NOMO-1 treated with DMSO at 0.1 percent for 48 hours (cell line): ENCODE results near the gene BEND4.
"Not testable (repeated sequence)": the region's sequence is repeated elsewhere in the genome, so short reads cannot be mapped to it uniquely, and the experiment has no call there.

Experiments
- DNase-seq: peaks from one replicate; lab custom pipeline; 2025; ENCODE audit not compliant: unreplicated experiment; lab: John Stamatoyannopoulos, UW

Gene BEND4

DNA sequence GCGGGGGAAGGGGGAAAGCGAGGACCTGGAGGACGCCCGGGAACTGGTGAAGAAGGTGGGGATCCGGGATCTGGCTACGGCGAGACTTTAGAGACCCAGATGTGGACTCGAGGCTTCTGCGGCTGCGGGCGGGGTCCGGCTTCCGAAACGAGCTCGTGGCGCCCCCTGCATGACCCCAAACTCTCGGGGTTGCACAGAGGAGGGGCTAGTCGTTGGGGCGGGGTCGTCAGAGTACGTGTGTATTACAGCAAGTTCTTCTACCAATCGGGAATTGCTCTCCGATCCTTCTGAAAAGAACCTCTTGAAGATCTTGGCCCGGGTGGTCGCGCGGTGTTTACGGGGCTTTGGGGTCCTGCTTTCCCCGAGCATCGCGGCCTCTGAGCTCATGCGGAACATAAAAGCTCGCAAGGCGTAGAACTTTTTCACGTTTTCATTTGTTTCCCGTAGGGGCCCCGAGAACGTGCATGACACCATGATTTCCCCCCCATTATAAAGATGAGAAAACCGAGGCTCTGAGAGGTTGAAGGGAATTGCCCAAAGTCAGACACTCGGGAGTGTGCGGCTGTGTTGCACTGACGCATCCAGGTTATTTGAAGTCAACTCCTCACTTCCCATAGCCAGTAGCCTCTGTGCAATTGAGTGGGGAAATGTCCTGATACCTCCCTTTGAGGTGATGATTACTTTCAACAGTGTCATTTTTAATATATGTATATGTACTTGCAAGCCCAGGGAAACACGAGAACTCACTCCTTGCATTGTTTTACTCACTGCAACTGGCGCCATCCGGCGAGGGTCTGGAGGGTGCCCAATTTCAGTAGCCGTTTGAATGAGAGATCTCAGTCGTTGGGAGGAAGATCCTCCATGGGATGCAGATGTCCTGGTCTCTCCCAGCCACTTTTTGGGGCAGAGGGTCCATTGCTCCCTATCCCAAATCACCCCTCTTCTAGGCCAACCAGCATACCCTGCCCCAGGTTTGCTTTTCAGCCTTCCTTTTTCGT is at the start of gene BEND4:
Gene BEND4 (minus strand): TSS at position 149 of the 998 bp plus-strand sequence. CDS start 512 bp downstream, outside the sequence.
- no peak for DNase-seq

DNA sequence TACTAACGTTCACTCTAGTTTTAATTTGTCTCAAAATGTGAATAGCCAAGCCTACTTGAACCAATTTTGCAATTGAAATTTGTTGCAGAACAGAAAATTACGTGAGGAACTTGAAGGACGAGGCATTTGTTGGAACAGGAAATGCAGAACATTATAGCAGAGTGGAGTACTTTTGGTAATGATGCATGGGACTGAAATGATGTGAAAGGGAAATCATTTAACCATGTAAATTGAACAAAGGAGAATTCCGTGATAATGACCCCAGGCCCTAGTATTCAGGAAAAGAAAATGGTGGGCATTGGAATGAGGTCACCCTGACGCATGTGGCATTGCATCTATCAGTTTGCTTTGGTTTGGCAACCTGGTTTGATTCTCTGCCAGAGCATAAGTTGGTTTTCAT is 44.9 kb upstream of the BEND4 start:
- DNase-seq = no peak

DNA sequence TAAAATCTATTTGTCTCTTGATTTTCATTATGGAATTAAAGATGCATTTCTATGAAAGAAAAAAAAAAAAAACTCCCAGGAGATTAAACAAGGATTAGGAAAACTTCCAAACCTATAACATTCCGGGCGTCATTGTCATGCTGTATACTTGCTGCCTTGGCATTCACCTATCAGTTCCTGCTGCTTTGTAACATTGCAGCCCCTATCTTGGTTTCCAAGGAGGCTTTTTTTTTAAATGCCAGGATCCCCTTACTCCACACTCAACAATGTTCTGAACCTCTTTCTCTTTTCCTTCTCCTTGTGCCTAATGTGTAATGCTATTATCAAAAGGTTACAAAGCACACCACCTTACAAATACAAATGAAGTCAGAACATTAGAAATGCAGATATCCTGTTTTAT is 20.5 kb upstream of the BEND4 start:
- DNase-seq = no peak

DNA sequence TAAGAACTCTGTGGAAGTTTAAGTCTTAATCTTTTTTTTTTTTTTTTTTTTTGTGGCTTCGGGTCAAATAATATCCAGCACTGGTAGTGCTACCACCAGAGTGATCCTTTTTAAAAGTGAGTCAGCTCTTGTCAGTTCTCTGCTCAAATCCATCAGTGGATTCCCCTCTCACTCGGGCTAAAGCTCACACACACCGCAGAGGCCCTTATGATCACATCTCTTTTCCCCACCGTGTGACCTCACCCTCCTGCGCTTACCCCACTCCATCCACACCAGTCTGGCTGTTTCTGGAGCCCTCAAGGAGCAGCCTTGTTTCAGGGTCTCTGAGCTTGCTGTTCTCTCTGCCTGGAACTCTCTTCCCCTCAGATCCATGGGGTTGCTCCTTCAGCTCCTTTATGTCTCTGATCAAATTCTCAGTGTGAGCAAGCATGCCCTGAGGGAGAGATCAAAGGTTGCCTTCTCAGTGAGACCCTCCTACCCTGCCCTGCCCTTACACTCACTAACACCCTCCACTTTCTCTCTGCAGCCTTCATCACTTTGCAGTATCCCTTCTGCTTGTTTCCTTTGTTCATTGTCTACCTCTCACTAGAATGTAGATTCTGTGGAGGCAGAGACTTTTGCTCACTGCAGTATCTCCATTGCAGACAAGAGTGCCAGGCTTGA is 19.8 kb upstream of the BEND4 start:
- DNase-seq = no peak

DNA sequence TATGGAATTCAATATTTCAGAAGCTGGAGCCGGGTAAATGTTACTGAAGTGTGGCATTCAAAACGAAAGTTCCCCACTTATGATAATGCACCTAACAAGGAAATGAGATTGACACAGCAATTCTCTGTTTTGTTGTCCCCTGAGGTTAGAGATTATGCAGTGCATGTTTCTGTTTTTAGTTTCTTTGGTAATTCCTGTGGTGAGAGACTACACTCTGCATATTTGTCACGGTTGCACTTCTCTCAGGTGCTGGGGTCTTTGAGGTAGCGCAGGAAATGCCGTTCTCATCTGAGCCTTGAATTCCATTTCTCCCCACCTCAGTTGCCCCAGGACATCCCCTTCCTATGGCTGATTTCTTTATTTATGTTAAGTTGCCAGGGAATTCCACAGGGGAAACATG is 15.3 kb upstream of the BEND4 start:
- DNase-seq = no peak

DNA sequence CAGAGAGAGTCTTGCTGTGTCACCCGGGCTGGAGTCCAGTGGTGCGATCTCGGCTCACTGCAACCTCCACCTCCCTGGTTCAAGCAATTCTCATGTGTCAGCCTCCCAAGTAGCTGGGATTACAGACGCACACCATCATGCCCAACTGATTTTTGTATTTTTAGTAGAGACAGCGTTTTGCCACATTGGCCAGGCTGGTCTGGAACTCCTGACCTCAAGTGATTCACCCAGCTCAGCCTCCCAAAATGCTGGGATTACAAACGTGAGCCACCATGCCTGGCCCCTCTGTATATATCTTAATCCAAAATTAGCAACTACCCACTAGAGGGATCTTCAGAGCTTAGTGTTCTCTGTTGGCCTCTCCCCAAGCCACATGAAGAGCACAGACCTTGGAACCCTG is 13.7 kb upstream of the BEND4 start:
- not testable (repeated sequence) for DNase-seq

DNA sequence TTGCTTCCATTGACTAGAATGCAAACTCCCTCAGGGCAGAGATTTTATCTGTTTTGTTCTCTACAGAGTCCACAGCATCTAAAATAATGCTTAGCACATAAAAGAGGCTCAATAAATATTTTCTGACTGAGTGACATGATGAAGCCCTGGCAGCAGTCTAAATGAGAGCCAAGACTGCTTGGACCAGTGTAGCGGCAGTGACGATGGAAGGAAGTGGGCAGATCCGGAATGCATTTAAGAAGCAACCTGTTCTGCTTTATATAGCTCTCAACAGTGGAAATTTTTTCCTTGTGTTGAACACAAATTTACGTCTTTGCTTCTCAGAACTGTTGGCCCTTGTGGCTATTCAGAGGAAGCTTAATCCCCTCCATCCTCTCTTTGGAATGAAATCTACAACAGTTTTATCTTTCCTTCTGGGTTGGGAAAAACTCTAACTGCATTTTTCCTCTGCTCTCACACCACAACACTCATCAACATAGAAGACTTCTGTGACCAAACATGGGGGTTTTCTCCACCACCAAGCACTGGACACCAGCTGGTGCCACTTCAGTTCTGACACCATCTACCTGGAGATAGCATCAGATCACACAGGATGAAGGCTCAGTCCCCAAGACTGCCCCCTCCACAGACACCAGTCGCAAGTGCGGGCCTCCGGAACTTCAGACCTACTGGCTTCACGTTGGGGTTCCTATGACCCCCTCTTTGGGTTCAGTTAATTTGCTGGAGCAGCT is 7.0 kb upstream of the BEND4 start:
- no peak for DNase-seq

DNA sequence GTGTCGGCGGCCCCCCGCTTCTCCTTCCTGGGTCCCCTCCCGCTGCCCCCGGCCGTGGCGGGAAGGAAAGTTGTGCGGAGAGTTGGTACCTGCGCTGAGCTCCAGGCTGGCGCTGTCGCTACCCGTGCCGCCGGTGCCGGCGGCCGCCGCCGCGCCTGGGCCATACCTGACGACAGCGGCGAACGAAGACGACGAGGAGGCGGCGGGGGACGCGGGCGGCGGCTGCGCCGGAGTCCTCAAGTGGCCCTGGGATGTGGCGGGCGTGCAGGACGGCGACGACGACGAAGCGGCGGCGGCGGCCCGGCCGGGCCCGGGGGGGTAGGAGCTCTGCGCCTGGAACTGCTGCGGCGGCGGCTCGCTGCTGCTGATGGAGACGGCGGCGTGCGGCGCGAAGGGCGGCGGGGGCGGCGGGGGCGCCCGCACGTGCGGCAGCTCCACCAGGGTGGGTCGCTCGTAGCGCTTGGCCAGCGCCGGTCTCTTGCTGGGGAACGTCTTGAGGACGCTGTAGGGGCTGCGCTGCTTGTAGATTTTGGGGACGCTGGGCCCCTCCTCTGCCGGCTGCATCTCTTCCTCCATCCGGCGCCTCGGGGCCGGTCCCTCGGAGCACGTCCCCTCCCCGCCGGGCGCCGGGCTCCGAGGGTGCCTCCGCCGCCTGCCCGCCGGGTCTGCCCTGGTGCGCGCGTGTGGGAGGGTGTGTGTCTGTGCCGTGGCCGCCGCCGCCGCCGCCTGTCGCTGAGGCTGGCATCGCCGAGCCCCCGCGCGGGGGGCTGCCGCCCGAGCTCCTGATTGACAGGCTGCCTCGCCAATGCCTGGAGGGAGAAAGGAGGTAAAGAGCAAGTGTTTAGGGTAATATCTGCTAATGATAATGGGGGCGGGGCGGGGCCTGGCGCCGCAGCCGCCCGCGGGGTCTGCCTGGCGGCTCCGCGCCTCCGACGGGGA is 618 bp downstream of the BEND4 start:
- no peak for DNase-seq

DNA sequence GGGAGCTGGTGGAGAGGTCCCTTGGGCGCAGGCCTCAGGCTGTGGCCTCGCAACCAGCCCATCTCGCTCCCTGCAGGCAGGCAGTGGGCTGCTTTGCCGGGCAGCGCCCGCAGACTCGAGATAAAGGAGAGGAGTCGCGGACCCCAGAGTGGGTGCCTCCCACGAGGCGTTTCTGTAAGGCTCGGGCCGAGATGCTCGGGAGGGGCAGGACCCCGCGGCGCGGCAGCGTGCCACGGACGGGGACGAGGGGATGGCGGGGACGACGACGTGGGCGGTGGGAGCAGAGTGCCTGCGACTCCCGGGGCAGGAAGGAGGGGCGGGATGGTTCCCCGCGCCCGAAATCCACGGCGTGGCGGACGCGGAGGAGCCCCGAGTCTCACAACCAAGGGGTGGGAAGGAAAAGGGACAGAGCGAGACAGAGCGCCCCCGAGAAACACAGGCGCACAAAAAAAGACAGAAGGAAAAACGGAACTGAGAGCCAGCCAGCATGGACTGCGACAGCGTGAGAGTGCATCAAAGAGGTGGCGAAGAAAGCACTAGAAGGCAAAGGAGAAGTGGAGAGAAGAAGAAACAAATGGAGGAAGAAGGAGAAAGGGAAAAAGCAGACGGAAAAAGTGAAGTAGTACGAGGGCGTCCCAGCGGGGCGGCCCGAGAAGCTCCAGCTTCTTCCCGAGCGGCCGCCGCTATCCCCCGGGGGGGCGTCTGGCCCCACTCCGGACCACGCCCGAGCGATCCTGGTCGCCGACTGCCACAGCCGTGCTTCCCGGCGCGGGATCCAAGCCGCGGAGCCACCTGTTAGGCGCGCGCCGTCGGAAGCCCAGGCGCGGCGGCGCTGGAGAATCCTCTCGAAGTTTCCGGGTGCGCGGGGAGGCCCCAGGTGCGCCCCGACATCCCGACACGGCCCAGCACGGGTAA is 1.5 kb downstream of the BEND4 start:
- peak; percentile 1 for DNase-seq

DNA sequence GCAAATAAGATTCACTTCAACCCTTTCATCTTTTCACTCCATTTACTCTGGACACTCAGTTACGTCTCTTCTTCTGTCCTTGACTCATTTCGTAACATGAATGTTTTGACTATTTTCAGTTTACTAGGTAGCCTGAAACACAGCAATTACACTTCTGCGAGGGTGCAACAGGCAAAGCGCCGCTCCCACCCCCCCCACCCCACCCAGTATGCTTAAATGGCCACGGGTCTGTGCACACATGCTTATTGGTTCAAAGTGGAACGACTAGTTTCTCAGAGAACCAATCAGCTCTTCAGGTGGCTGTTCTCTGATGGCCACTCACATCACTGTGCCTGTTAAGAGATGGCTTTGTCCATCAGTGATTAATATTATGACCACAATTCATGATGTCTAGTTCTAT is 3.5 kb downstream of the BEND4 start:
- DNase-seq = no peak

DNA sequence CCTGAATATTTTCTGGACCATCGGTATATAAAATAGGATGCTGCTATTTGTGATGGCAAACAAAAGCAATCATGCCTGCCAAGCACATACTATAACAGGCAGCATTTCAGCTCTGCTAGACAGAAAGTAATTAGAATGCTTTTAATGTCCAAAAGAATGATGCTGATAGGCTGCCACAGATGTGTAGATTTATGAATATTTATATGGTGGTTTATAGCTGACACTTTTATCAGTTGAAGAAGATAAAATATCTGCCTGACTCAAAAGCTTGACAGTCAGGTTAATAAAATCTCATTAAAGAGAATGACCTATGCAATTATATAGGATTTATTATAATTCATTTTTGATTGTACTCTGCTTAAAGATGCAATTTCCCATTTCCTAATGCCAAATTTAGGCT is 4.0 kb downstream of the BEND4 start:
- DNase-seq = no peak

DNA sequence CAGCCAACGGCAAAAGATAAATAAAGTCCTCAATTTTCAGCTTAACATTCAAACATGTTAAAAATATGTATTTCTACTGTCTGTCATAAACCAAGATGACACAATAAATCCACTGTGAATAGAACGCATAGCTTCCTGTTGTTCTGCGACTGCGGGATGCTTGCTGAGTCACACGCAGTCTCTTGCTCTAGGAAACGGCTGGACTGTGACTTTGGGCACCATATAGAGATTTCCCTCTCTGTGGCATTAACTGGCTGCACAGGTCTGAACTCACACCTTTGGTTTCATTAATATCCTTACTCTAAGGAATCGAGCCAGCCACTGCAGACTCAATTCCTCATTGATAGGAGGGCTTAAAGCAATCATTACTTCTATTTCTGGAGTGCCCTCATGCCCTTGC is 8.4 kb downstream of the BEND4 start:
- no peak for DNase-seq

DNA sequence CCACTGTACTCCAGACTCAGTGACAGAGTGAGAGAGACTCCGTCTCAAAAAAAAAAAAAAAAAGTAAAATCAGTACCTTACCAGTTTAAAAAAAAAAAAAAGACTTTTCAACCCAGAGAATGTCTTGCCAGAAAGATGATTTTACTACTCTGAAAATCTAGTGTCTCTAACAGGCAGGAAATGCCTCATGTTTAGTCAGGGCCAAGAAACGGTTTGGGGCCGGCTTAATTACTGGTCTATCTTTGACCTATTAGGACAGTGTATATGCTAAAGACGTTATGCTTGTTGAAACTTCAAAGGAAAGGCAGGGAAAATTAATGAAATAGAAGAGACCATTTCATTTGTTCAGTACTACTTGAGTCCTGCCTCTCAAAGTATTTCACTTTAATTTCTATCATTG is 9.9 kb downstream of the BEND4 start:
- no peak for DNase-seq

DNA sequence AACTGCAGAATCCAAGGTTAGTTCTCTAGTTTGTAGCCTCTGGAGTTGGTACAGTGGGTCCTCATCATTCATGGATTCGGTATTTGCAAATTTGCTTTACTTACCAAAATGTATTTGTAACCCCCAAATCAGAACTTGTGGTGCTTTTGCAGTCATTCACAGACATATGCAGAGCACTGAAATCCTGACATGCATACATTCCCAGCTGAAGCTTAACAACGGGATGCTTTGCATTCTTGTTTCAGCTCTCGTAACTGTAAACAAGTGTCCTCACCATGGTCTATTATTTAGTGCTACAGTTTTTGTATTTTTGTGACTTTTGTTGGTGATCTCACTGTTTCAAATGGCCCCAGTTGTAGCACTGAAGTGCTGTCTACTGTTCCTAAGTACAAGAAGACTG is 16.1 kb downstream of the BEND4 start:
- DNase-seq = no peak

DNA sequence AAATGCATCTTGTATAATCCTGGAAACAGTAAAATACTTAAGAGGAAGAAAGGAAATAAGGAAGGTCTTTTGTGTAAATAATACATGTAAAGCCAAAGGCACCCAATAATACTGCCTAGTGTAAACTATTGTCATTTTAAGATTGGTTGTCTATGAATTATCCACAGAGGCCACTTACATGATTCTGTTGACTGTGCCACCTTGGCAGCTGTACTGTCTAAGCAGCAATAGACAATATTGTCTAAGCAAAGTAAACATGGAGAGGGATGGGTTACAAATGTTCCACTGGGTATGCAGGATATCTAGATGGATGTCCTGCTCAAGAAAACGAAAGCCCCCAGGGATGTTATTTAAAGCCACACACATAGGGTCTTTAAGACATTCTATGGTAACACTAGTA is 19.4 kb downstream of the BEND4 start:
- DNase-seq = no peak

DNA sequence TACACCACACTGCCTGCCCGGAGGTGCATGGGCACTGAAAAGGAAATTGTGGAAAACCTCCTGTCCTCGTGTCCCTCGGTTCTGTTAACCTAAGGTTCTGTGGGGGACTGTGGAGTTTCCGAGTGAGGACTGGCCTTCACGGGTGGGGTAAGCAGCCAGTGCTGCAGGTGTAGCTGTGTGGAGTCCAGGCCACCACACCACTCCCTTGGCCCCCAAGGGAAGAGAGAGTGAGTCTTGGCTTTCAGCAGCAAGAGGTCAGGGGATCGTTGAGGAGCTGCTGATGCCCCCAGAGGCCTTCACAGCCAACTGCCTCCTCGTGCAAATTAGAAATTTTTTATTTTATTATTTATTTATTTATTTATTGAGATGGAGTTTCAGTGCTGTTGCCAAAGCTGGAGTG is 20.4 kb downstream of the BEND4 start:
- no peak for DNase-seq

DNA sequence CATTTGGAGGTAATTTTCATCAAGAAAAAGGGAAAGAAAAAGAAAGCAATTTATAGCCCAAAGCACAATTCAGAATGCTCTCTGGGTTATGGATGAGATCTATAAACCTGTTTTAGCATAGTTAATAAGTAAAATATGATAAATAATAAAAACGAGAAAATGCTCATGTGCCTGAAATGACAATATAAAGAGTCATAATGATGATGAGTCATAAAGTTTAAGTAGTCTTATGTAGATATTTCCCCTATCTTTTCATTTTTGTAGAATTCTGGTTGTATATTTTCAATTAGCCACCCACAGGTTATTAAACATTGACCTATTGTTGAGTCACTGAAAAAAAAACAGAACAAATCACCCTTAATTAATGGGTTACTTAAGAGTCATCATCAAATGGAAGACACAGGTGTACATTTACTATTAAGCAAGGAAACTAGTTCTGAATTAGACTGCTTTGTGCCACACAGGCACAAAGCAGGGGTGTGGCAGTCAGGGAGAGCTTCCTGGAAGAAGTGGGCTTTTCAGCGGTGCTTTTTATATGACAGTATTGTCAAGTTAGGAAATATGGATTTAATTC is 29.3 kb downstream of the BEND4 start:
- DNase-seq = no peak

DNA sequence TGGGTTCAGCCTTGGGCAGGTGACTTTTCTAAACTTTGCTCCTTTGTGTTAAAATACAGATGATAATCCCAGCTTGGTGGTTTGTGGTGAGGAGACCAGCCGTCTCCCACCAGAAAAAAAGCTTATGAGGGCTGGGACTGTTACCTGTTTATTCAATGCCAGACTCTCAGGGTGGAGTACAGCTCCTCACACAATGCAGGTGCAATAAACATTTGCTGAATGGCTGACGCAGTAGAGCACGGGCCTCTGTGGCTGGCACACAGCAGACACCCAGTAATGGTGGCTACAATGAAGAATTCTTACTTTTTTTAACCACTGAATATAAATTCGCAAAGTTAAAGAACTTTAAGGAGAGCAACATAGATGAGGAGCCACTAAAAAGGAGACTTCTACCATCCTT is 30.2 kb downstream of the BEND4 start:
- no peak for DNase-seq

DNA sequence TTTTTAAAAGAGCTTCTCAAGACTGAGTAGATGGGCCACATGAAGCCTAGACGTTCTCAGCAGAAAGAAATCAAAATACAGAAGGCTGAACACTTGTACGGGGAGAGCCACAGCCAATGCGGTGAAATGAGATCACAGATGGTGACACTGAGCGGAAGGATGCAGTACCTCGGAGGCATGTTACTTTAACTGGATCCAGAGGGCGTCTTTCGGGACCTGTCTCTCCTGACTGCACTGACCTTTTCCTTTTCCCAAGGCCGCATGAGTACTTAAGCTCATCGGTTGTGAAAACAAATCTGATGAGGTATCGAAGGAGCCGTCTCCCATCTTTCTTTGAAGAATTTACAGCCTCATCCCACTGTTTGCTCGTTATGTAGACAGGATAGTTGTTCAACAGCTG is 32.6 kb downstream of the BEND4 start:
- DNase-seq = no peak
